Ramos (cell line): ENCODE measurements around the gene MRPL34.
"Not testable (repeated sequence)": the region's sequence is repeated elsewhere in the genome, so short reads cannot be mapped to it uniquely, and the experiment has no call there.

ENCODE experiments used
- in situ Hi-C: fragments of 300-500 bp; cut with MboI; formaldehyde crosslinking; loops from one replicate; pipeline ENCODE4 v1.14.3; 2022; ENCODE audit warnings: low sequenced_read_pairs; ENCODE audit not compliant: unreplicated experiment

The MRPL34 gene

GRCh38 chr19:17283504-17283996 lies 22.1 kb upstream of the MRPL34 start:
- in situ Hi-C loops, result no loop called here

GRCh38 chr19:17285415-17286135 lies 20.1 kb upstream of the MRPL34 start:
- in situ Hi-C loops, result loop anchor here (5.0 kb wide), 1 partner anchor 218 kb away; no protein-coding TSS in a partner anchor

GRCh38 chr19:17286263-17286662 lies 19.4 kb upstream of the MRPL34 start:
- in situ Hi-C loops, result loop anchor here (5.0 kb wide), 1 partner anchor 219 kb away; no protein-coding TSS in a partner anchor

- in situ Hi-C loops, result loop anchor here (5.0 kb wide), 1 partner anchor 219 kb away; no protein-coding TSS in a partner anchor
Observed at GRCh38 chr19:17286752-17287151, 18.9 kb upstream of the MRPL34 start.

GRCh38 chr19:17289489-17289888 lies 16.2 kb upstream of the MRPL34 start:
- in situ Hi-C loops, result loop anchor here (5.0 kb wide), 1 partner anchor 222 kb away; no protein-coding TSS in a partner anchor

- in situ Hi-C loops, result no loop called here
Observed at GRCh38 chr19:17292301-17293074, 13.2 kb upstream of the MRPL34 start.

- in situ Hi-C loops, result no loop called here
Observed at GRCh38 chr19:17293605-17294004, 12.1 kb upstream of the MRPL34 start.

GRCh38 chr19:17294051-17294891 lies 11.4 kb upstream of the MRPL34 start:
- in situ Hi-C loops, result no loop called here

- in situ Hi-C loops, result not testable (repeated sequence)
Observed at GRCh38 chr19:17295551-17295950, 10.1 kb upstream of the MRPL34 start.

- in situ Hi-C loops, result no loop called here
Observed at GRCh38 chr19:17296273-17296672, 9.4 kb upstream of the MRPL34 start.

- in situ Hi-C loops, result no loop called here
Observed at GRCh38 chr19:17296976-17297375, 8.7 kb upstream of the MRPL34 start.

- in situ Hi-C loops, result no loop called here
Observed at GRCh38 chr19:17300992-17301619, 4.6 kb upstream of the MRPL34 start.

- in situ Hi-C loops, result no loop called here
Observed at GRCh38 chr19:17302391-17303166, 3.1 kb upstream of the MRPL34 start.

GRCh38 chr19:17303167-17303939 lies 2.3 kb upstream of the MRPL34 start, which contains the start of gene ABHD8:
ABHD8 (minus strand) TSS chr19:17303425; CDS start chr19:17301616, 1,809 bp downstream.
- in situ Hi-C loops, result no loop called here

GRCh38 chr19:17303940-17304267 lies 1.8 kb upstream of the MRPL34 start:
- in situ Hi-C loops, result no loop called here

GRCh38 chr19:17304386-17305215 lies 1.1 kb upstream of the MRPL34 start:
- in situ Hi-C loops, result no loop called here

- in situ Hi-C loops, result no loop called here
Observed at GRCh38 chr19:17305216-17305516, 506 bp upstream of the MRPL34 start.

- in situ Hi-C loops, result no loop called here
Observed at GRCh38 chr19:17306285-17306714, 628 bp downstream of the MRPL34 start.
